WTC11 (cell line): Measurements from ENCODE around the gene GALNT12. TPM values are rescaled to one million over a fixed set of nuclear protein-coding genes. Genes with fewer than 3 reads are reported as not detected.

Experiments
- ATAC-seq: fragments of 200-7000 bp; cut with Tn5 transposase; 2 replicates; pipeline ENCODE4 v1.10.0; 2021; ENCODE audit warnings: mild to moderate bottlenecking, moderate library complexity
- CTCF ChIA-PET: fragments of 300-600 bp; sonication (Branson Sonifier 250); formaldehyde crosslinking; loops from one replicate; lab custom pipeline; 2021; ENCODE audit warnings: antibody characterized with exemption; lab: Charles Lee
- POLR2A ChIA-PET: fragments of 350-600 bp; sonication (Branson Sonifier 250); formaldehyde crosslinking; loops from one replicate; lab custom pipeline; 2021; ENCODE audit warnings: antibody characterized with exemption; lab: Charles Lee
- DNase-seq: peaks from one replicate; pipeline ENCODE4 v3.0.0; 2021; ENCODE audit warnings: low spot score
- H3K27ac Mint-ChIP-seq: 2 replicates; pipeline ENCODE4 v1.8.0; 2021; ENCODE audit warnings: mixed read lengths
- H3K27me3 Mint-ChIP-seq: 2 replicates; pipeline ENCODE4 v1.8.0; 2021; ENCODE audit warnings: low read depth, mild to moderate bottlenecking, moderate library complexity, mixed read lengths
- H3K36me3 Mint-ChIP-seq: 2 replicates; pipeline ENCODE4 v1.8.0; 2021; ENCODE audit warnings: mixed read lengths
- H3K4me1 Mint-ChIP-seq: 2 replicates; pipeline ENCODE4 v1.8.0; 2022; ENCODE audit warnings: mixed read lengths
- H3K4me3 Mint-ChIP-seq: 2 replicates; pipeline ENCODE4 v1.8.0; 2021; ENCODE audit warnings: mild to moderate bottlenecking, moderate library complexity, mixed read lengths
- H3K9me3 Mint-ChIP-seq: 2 replicates; pipeline ENCODE4 v1.8.0; 2021; ENCODE audit warnings: mixed read lengths
- ATF3 ChIP-seq: sonication (generic); formaldehyde crosslinking; conservative IDR thresholded peaks from 2 replicates; pipeline ENCODE4 v1.8.1; 2022; ENCODE audit warnings: mild to moderate bottlenecking, missing genetic modification reagents
- HMGA2 ChIP-seq: fragments of 250-450 bp; sonication (Bioruptor Pico); IDR thresholded peaks from 2 replicates; pipeline ENCODE4 v1.4.0; 2021; ENCODE audit warnings: mild to moderate bottlenecking, moderate library complexity
- NFYB ChIP-seq: sonication (generic); formaldehyde crosslinking; conservative IDR thresholded peaks from 2 replicates; pipeline ENCODE4 v1.8.0; 2022; ENCODE audit warnings: low read depth, missing genetic modification reagents
- NR1H2 ChIP-seq: sonication (generic); formaldehyde crosslinking; IDR thresholded peaks from 2 replicates; pipeline ENCODE4 v1.9.0; 2021; ENCODE audit warnings: mild to moderate bottlenecking, moderate library complexity, missing genetic modification reagents
- NR2C2 ChIP-seq: sonication (generic); formaldehyde crosslinking; IDR thresholded peaks from 2 replicates; pipeline ENCODE4 v1.8.0; 2022; ENCODE audit warnings: mild to moderate bottlenecking, missing genetic modification reagents
- RORB ChIP-seq: fragments of 250-450 bp; sonication (Bioruptor Pico); IDR thresholded peaks from 2 replicates; pipeline ENCODE4 v1.9.0; 2021; ENCODE audit warnings: mild to moderate bottlenecking
- SMAD3 ChIP-seq: sonication (generic); formaldehyde crosslinking; IDR thresholded peaks from 2 replicates; pipeline ENCODE4 v1.8.0; 2022; ENCODE audit warnings: missing genetic modification reagents, mild to moderate bottlenecking, borderline replicate concordance
- STAT6 ChIP-seq: sonication (generic); formaldehyde crosslinking; conservative IDR thresholded peaks from 2 replicates; pipeline ENCODE4 v1.8.1; 2023; ENCODE audit warnings: mild to moderate bottlenecking, low read depth, missing genetic modification reagents, moderate library complexity
- ZNF121 ChIP-seq: sonication (generic); formaldehyde crosslinking; IDR thresholded peaks from 2 replicates; pipeline ENCODE4 v1.8.0; 2023; ENCODE audit warnings: missing genetic modification reagents
- ZNF423 ChIP-seq: fragments of 250-450 bp; sonication (Bioruptor Pico); IDR thresholded peaks from 2 replicates; pipeline ENCODE4 v2.1.2; 2022; ENCODE audit warnings: mild to moderate bottlenecking, moderate library complexity
- ZNF425 ChIP-seq: fragments of 250-450 bp; sonication (Bioruptor Pico); conservative IDR thresholded peaks from 2 replicates; pipeline ENCODE4 v1.9.0; 2021; ENCODE audit warnings: mild to moderate bottlenecking
- total RNA-seq: library from RNA; stranded (reverse); gene quantifications from 3 replicates; pipeline ENCODE4 v1.2.3, GENCODE V29; 2021
- TF ChIP-seq, protein P1 (sequence below): sonication (generic); formaldehyde crosslinking; IDR thresholded peaks from 2 replicates; pipeline ENCODE4 v1.8.0; 2022; ENCODE audit warnings: mild to moderate bottlenecking, missing genetic modification reagents
- TF ChIP-seq, protein P2 (sequence below): fragments of 250-450 bp; sonication (Bioruptor Pico); IDR thresholded peaks from 2 replicates; pipeline ENCODE4 v1.8.0; 2021; ENCODE audit warnings: mild to moderate bottlenecking
- TF ChIP-seq, protein P3 (sequence below): sonication (generic); formaldehyde crosslinking; IDR thresholded peaks from 2 replicates; pipeline ENCODE4 v1.8.1; 2023; ENCODE audit warnings: mild to moderate bottlenecking, moderate library complexity, missing genetic modification reagents
- TF ChIP-seq, protein P4 (sequence below): sonication (generic); formaldehyde crosslinking; IDR thresholded peaks from 2 replicates; pipeline ENCODE4 v1.8.1; 2023; ENCODE audit warnings: mild to moderate bottlenecking, missing genetic modification reagents, moderate library complexity
- TF ChIP-seq, protein P5 (sequence below): sonication (generic); formaldehyde crosslinking; IDR thresholded peaks from 2 replicates; pipeline ENCODE4 v1.8.0; 2022; ENCODE audit warnings: mild to moderate bottlenecking, missing genetic modification reagents

The GALNT12 gene
- total RNA-seq, 1 experiment from 2014 or later = 19.3 TPM

DNA sequence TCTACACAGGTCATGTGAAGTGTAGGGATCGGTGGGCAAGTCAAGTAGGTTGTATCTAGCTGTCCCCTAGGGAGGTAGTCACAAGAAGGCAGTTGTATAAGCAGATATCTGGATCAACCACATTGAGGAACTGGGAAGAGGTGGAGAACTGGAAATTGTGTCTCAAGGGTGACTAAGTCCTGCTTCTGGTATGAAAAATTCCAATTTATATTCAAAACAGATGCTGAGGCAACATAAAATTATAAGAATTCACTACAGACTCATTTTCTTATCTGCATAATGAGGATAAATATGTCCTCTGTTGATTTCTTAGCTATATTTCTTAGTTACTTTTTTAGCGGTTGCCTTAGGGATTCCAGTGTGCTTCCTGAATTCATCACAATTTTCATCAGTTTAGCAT lies 46.8 kb downstream of the GALNT12 start (continued):
- TF ChIP-seq ZNF425 (CRISPR knock-in tag) (no peak), RORB (no peak), HMGA2 (CRISPR knock-in tag) (no peak)
- TF ChIP-seq, all 79 proteins: peak for 0

GRCh38 chr9:98855592-98855991 lies 48.1 kb downstream of the GALNT12 start:
- no peak for DNase-seq
- ChIA-PET CTCF (no interaction called here), POLR2A (no interaction called here)
- ATAC-seq = no peak
- TF ChIP-seq, protein P1, sequence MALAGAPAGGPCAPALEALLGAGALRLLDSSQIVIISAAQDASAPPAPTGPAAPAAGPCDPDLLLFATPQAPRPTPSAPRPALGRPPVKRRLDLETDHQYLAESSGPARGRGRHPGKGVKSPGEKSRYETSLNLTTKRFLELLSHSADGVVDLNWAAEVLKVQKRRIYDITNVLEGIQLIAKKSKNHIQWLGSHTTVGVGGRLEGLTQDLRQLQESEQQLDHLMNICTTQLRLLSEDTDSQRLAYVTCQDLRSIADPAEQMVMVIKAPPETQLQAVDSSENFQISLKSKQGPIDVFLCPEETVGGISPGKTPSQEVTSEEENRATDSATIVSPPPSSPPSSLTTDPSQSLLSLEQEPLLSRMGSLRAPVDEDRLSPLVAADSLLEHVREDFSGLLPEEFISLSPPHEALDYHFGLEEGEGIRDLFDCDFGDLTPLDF (CRISPR knock-in tag) = no peak
- TF ChIP-seq, protein P2, sequence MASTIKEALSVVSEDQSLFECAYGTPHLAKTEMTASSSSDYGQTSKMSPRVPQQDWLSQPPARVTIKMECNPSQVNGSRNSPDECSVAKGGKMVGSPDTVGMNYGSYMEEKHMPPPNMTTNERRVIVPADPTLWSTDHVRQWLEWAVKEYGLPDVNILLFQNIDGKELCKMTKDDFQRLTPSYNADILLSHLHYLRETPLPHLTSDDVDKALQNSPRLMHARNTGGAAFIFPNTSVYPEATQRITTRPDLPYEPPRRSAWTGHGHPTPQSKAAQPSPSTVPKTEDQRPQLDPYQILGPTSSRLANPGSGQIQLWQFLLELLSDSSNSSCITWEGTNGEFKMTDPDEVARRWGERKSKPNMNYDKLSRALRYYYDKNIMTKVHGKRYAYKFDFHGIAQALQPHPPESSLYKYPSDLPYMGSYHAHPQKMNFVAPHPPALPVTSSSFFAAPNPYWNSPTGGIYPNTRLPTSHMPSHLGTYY (CRISPR knock-in tag) = no peak
- TF ChIP-seq ZNF121 (CRISPR knock-in tag) (no peak), NR1H2 (CRISPR knock-in tag) (no peak), ZNF423 (CRISPR knock-in tag) (no peak), ATF3 (no peak), STAT6 (CRISPR knock-in tag) (no peak), SMAD3 (CRISPR knock-in tag) (no peak), NFYB (no peak), NR2C2 (CRISPR knock-in tag) (no peak)
- TF ChIP-seq, protein P3, sequence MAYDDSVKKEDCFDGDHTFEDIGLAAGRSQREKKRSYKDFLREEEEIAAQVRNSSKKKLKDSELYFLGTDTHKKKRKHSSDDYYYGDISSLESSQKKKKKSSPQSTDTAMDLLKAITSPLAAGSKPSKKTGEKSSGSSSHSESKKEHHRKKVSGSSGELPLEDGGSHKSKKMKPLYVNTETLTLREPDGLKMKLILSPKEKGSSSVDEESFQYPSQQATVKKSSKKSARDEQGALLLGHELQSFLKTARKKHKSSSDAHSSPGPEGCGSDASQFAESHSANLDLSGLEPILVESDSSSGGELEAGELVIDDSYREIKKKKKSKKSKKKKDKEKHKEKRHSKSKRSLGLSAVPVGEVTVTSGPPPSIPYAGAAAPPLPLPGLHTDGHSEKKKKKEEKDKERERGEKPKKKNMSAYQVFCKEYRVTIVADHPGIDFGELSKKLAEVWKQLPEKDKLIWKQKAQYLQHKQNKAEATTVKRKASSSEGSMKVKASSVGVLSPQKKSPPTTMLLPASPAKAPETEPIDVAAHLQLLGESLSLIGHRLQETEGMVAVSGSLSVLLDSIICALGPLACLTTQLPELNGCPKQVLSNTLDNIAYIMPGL (CRISPR knock-in tag) = no peak
- TF ChIP-seq, protein P4, sequence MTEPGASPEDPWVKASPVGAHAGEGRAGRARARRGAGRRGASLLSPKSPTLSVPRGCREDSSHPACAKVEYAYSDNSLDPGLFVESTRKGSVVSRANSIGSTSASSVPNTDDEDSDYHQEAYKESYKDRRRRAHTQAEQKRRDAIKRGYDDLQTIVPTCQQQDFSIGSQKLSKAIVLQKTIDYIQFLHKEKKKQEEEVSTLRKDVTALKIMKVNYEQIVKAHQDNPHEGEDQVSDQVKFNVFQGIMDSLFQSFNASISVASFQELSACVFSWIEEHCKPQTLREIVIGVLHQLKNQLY (CRISPR knock-in tag) = no peak
- TF ChIP-seq, protein P5, sequence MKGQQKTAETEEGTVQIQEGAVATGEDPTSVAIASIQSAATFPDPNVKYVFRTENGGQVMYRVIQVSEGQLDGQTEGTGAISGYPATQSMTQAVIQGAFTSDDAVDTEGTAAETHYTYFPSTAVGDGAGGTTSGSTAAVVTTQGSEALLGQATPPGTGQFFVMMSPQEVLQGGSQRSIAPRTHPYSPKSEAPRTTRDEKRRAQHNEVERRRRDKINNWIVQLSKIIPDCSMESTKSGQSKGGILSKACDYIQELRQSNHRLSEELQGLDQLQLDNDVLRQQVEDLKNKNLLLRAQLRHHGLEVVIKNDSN (CRISPR knock-in tag) = no peak
- TF ChIP-seq, all 79 proteins: peak for 0
- H3K4me1 Mint-ChIP-seq = peaks cover 10% of the 10 kb centered on the region
- no peak overlapping the region for H3K27ac Mint-ChIP-seq
- no peak overlapping the region for H3K4me3 Mint-ChIP-seq
- no peaks in the 10 kb centered on the region; the same call in 1 of the 2 replicates for H3K36me3 Mint-ChIP-seq
- peaks cover 16% of the 10 kb centered on the region for H3K9me3 Mint-ChIP-seq
- H3K27me3 Mint-ChIP-seq = no peaks in the 10 kb centered on the region
